GM21529 (cell line): ENCODE measurements around the gene P2RX7.

Experiments used
- ATAC-seq: cut with Tn5 transposase; IDR thresholded peaks from one replicate; pipeline ENCODE4 v1.9.1; 2021; ENCODE audit not compliant: unreplicated experiment

Gene P2RX7

GRCh38 chr12:121132601-121133481 lies at the start of gene P2RX7:
Gene P2RX7 (plus strand): TSS chr12:121132876. CDS start chr12:121132971, 95 bp downstream.
- ATAC-seq = peak; percentile 28

GRCh38 chr12:121084229-121084628 lies 48.4 kb upstream of the P2RX7 start:
- no peak for ATAC-seq

GRCh38 chr12:121085069-121085468 lies 47.6 kb upstream of the P2RX7 start:
- no peak for ATAC-seq

- ATAC-seq = no peak
Measured at GRCh38 chr12:121085506-121086353, 46.9 kb upstream of the P2RX7 start.

- ATAC-seq = no peak
Measured at GRCh38 chr12:121086781-121087295, 45.8 kb upstream of the P2RX7 start.

- no peak for ATAC-seq
Measured at GRCh38 chr12:121087467-121088194, 45.0 kb upstream of the P2RX7 start.

- no peak for ATAC-seq
Measured at GRCh38 chr12:121088195-121088585, 44.5 kb upstream of the P2RX7 start.

GRCh38 chr12:121089031-121089812 lies 43.5 kb upstream of the P2RX7 start:
- no peak for ATAC-seq

GRCh38 chr12:121089813-121090430 lies 42.8 kb upstream of the P2RX7 start:
- no peak for ATAC-seq

- ATAC-seq = no peak
Measured at GRCh38 chr12:121090586-121091514, 41.8 kb upstream of the P2RX7 start.

GRCh38 chr12:121092034-121092433 lies 40.6 kb upstream of the P2RX7 start:
- ATAC-seq = no peak

- ATAC-seq = no peak
Measured at GRCh38 chr12:121093487-121093891, 39.2 kb upstream of the P2RX7 start.

- peak; percentile 57 for ATAC-seq
Measured at GRCh38 chr12:121095544-121096198, 37.0 kb upstream of the P2RX7 start.

- no peak for ATAC-seq
Measured at GRCh38 chr12:121096199-121096798, 36.4 kb upstream of the P2RX7 start.

- ATAC-seq = no peak
Measured at GRCh38 chr12:121099779-121100178, 32.9 kb upstream of the P2RX7 start.

- ATAC-seq = no peak
Measured at GRCh38 chr12:121102307-121102706, 30.4 kb upstream of the P2RX7 start.

GRCh38 chr12:121107681-121108080 lies 25.0 kb upstream of the P2RX7 start:
- ATAC-seq = no peak

GRCh38 chr12:121108492-121108891 lies 24.2 kb upstream of the P2RX7 start:
- no peak for ATAC-seq
